ENCODE measurements around the gene KCNF1. TPM values are rescaled to one million over a fixed set of nuclear protein-coding genes. Genes with fewer than 3 reads are reported as not detected.

KCNF1 gene
- 1 to 10 TPM in 4 of 8 experiments, under 1 TPM in 4; 0.15 to 3.8 (median 1.6) TPM for total RNA-seq

- WGBS, 10 experiments, result 2 to 58% (median 24%) methylated on average over 2 to 24 of the region's 53 CpGs; no CpG with 5 or more reads in 3 of the 10 experiments
- peak within 1 kb of the TSS; percentile 40 to 48 (median 44) for H3K4me3 ChIP-seq
- H3K27ac ChIP-seq, result no peak within 1 kb of the TSS
- in situ Hi-C loops (cut with MboI; ENCODE audit: low pct_unique_long_range_greater_than_20kb in 2 of 9, low sequenced_read_pairs in 9 of 9, unreplicated experiment in 9 of 9), result no loop called here
- H3K4me1 ChIP-seq (replicated peaks in 1 of 2), result peaks cover 11 to 14% of the 10 kb centered on the region in 2 donors
- peak; percentile 61 to 83 (median 74) for ATAC-seq (replicated peaks in 6 of 8)
Measured at GRCh38 chr2:10911291-10912075, at the start of gene KCNF1. KCNF1 (plus strand) TSS chr2:10911934; CDS start chr2:10912427, 493 bp downstream.

GRCh38 chr2:10862330-10862729 lies 49.4 kb upstream of the KCNF1 start:
- Histone ChIP-seq H3K4me3 (no peak overlapping the region), H3K27ac (no peak overlapping the region), H3K4me1 (replicated peaks in 1 of 2) (peaks cover 5 to 8% of the 10 kb centered on the region in 2 donors)
- 17 to 93% (median 30%) methylated on average over 2 of the region's 10 CpGs; no CpG with 5 or more reads in 7 of the 10 experiments for WGBS, 10 experiments
- in situ Hi-C loops (cut with MboI; ENCODE audit: low pct_unique_long_range_greater_than_20kb in 2 of 9, low sequenced_read_pairs in 9 of 9, unreplicated experiment in 9 of 9), result no loop called here
- no peak for ATAC-seq (replicated peaks in 6 of 8)

GRCh38 chr2:10863047-10863446 lies 48.7 kb upstream of the KCNF1 start:
- no peak overlapping the region for H3K27ac ChIP-seq
- ATAC-seq (replicated peaks in 6 of 8), result no peak
- in situ Hi-C loops (cut with MboI; ENCODE audit: low pct_unique_long_range_greater_than_20kb in 2 of 9, low sequenced_read_pairs in 9 of 9, unreplicated experiment in 9 of 9), result no loop called here
- H3K4me3 ChIP-seq, result no peak overlapping the region
- 40 to 95% (median 60%) methylated on average over 1 to 8 of the region's 10 CpGs; no CpG with 5 or more reads in 5 of the 10 experiments for WGBS, 10 experiments
- peaks cover 5 to 8% of the 10 kb centered on the region in 2 donors for H3K4me1 ChIP-seq (replicated peaks in 1 of 2)

GRCh38 chr2:10863837-10864236 lies 47.9 kb upstream of the KCNF1 start:
- Histone ChIP-seq H3K4me1 (replicated peaks in 1 of 2) (peaks cover 5 to 8% of the 10 kb centered on the region in 2 donors), H3K4me3 (no peak overlapping the region), H3K27ac (no peak overlapping the region)
- in situ Hi-C loops (cut with MboI; ENCODE audit: low pct_unique_long_range_greater_than_20kb in 2 of 9, low sequenced_read_pairs in 9 of 9, unreplicated experiment in 9 of 9), result no loop called here
- ATAC-seq (replicated peaks in 6 of 8), result peak in 2 of 8 experiments; percentile 6 to 25
- 20 to 93% (median 80%) methylated on average over 1 to 6 of the region's 8 CpGs; no CpG with 5 or more reads in 3 of the 10 experiments for WGBS, 10 experiments

- Histone ChIP-seq H3K27ac (no peak overlapping the region), H3K4me1 (replicated peaks in 1 of 2) (peaks cover 5 to 8% of the 10 kb centered on the region in 2 donors), H3K4me3 (no peak overlapping the region)
- peak in 5 of 8 experiments; percentile 13 to 60 (median 32) for ATAC-seq (replicated peaks in 6 of 8)
- in situ Hi-C loops (cut with MboI; ENCODE audit: low pct_unique_long_range_greater_than_20kb in 2 of 9, low sequenced_read_pairs in 9 of 9, unreplicated experiment in 9 of 9), result no loop called here
- 13 to 100% (median 67%) methylated on average over 1 to 8 of the region's 10 CpGs; no CpG with 5 or more reads in 1 of the 10 experiments for WGBS, 10 experiments
Measured at GRCh38 chr2:10864251-10864650, 47.5 kb upstream of the KCNF1 start.

GRCh38 chr2:10864861-10865636 lies 46.7 kb upstream of the KCNF1 start:
- 17 to 96% (median 76%) methylated on average over 2 to 13 of the region's 14 CpGs for WGBS, 10 experiments
- in situ Hi-C loops (cut with MboI; ENCODE audit: low pct_unique_long_range_greater_than_20kb in 2 of 9, low sequenced_read_pairs in 9 of 9, unreplicated experiment in 9 of 9), result no loop called here
- Histone ChIP-seq H3K27ac (no peak overlapping the region), H3K4me1 (replicated peaks in 1 of 2) (peaks cover 5 to 8% of the 10 kb centered on the region in 2 donors), H3K4me3 (no peak overlapping the region)
- no peak for ATAC-seq (replicated peaks in 6 of 8)

GRCh38 chr2:10865841-10866240 lies 45.9 kb upstream of the KCNF1 start:
- peaks cover 5 to 8% of the 10 kb centered on the region in 2 donors for H3K4me1 ChIP-seq (replicated peaks in 1 of 2)
- H3K4me3 ChIP-seq, result no peak overlapping the region
- in situ Hi-C loops (cut with MboI; ENCODE audit: low pct_unique_long_range_greater_than_20kb in 2 of 9, low sequenced_read_pairs in 9 of 9, unreplicated experiment in 9 of 9), result no loop called here
- no peak overlapping the region for H3K27ac ChIP-seq
- WGBS, 10 experiments, result 72 to 86% (median 80%) methylated on average over 1 to 10 of the region's 10 CpGs; no CpG with 5 or more reads in 4 of the 10 experiments
- ATAC-seq (replicated peaks in 6 of 8), result no peak

GRCh38 chr2:10867692-10868420 lies 43.9 kb upstream of the KCNF1 start:
- in situ Hi-C loops (cut with MboI; ENCODE audit: low pct_unique_long_range_greater_than_20kb in 2 of 9, low sequenced_read_pairs in 9 of 9, unreplicated experiment in 9 of 9), result no loop called here
- no peak overlapping the region for H3K27ac ChIP-seq
- ATAC-seq (replicated peaks in 6 of 8), result no peak
- H3K4me3 ChIP-seq, result no peak overlapping the region
- WGBS, 10 experiments, result 40 to 100% (median 82%) methylated on average over 1 to 5 of the region's 6 CpGs; no CpG with 5 or more reads in 2 of the 10 experiments
- H3K4me1 ChIP-seq (replicated peaks in 1 of 2), result peaks cover 5 to 8% of the 10 kb centered on the region in 2 donors

- in situ Hi-C loops (cut with MboI; ENCODE audit: low pct_unique_long_range_greater_than_20kb in 2 of 9, low sequenced_read_pairs in 9 of 9, unreplicated experiment in 9 of 9), result no loop called here
- H3K27ac ChIP-seq, result no peak overlapping the region
- WGBS, 10 experiments, result 0 to 84% (median 76%) methylated on average over 1 to 10 of the region's 15 CpGs; no CpG with 5 or more reads in 5 of the 10 experiments
- H3K4me3 ChIP-seq, result no peak overlapping the region
- no peak for ATAC-seq (replicated peaks in 6 of 8)
- peaks cover 5 to 8% of the 10 kb centered on the region in 2 donors for H3K4me1 ChIP-seq (replicated peaks in 1 of 2)
Measured at GRCh38 chr2:10868465-10869314, 43.0 kb upstream of the KCNF1 start.

GRCh38 chr2:10871978-10872377 lies 39.8 kb upstream of the KCNF1 start:
- Histone ChIP-seq H3K27ac (no peak overlapping the region), H3K4me3 (no peak overlapping the region), H3K4me1 (replicated peaks in 1 of 2) (no peaks in the 10 kb centered on the region)
- WGBS, 10 experiments, result 33 to 100% (median 85%) methylated on average over 1 of the region's 1 CpG; no CpG with 5 or more reads in 1 of the 10 experiments
- in situ Hi-C loops (cut with MboI; ENCODE audit: low pct_unique_long_range_greater_than_20kb in 2 of 9, low sequenced_read_pairs in 9 of 9, unreplicated experiment in 9 of 9), result no loop called here
- no peak for ATAC-seq (replicated peaks in 6 of 8)

GRCh38 chr2:10873171-10873570 lies 38.6 kb upstream of the KCNF1 start:
- WGBS, 10 experiments, result 7 to 75% (median 63%) methylated on average over 1 to 3 of the region's 3 CpGs; no CpG with 5 or more reads in 3 of the 10 experiments
- in situ Hi-C loops (cut with MboI; ENCODE audit: low pct_unique_long_range_greater_than_20kb in 2 of 9, low sequenced_read_pairs in 9 of 9, unreplicated experiment in 9 of 9), result no loop called here

More at GRCh38 chr2:10873171-10873570, 38.6 kb upstream of the KCNF1 start:
- no peak overlapping the region for H3K4me3 ChIP-seq
- H3K27ac ChIP-seq, result no peak overlapping the region
- ATAC-seq (replicated peaks in 6 of 8), result no peak
- H3K4me1 ChIP-seq (replicated peaks in 1 of 2), result no peaks in the 10 kb centered on the region

All from motor neuron (in vitro differentiated cells).